Thymus (tissue), 11 donors: ENCODE measurements around the gene PHF20. TPM values are rescaled to one million over a fixed set of nuclear protein-coding genes. Genes with fewer than 3 reads are reported as not detected.

Source experiments
- DNase-seq, 9 donors: peaks; one replicate each; pipeline ENCODE4 v3.0.0-alpha.2; 2013; ENCODE audit warnings: low spot score in 9 of 9, low read depth in 6 of 9, missing footprints in 1 of 9
- H3K27ac ChIP-seq, 2 donors: one replicate each; pipeline ENCODE4 v1.5.1; 2013; ENCODE audit warnings: control low read depth in 1 of 2, low read depth in 1 of 2, low read length in 1 of 2, mild to moderate bottlenecking in 1 of 2, moderate library complexity in 1 of 2
- H3K27me3 ChIP-seq, 2 donors: one replicate each; pipeline ENCODE4 v1.5.1; 2013; ENCODE audit warnings: low read length in 1 of 2; ENCODE audit not compliant: control insufficient read depth in 2 of 2, insufficient read depth in 1 of 2
- H3K36me3 ChIP-seq, 2 donors: one replicate each; pipeline ENCODE4 v1.5.1; 2013; ENCODE audit warnings: low read length in 1 of 2, mild to moderate bottlenecking in 1 of 2, moderate library complexity in 1 of 2; ENCODE audit not compliant: control insufficient read depth in 2 of 2, insufficient read depth in 2 of 2
- H3K4me1 ChIP-seq, 2 donors: one replicate each; pipeline ENCODE4 v1.5.1; 2013; ENCODE audit warnings: low read length in 2 of 2; ENCODE audit not compliant: control insufficient read depth in 2 of 2, insufficient read depth in 2 of 2
- H3K4me3 ChIP-seq, 2 donors: one replicate each; pipeline ENCODE4 v1.5.1; 2013; ENCODE audit warnings: low read length in 2 of 2, control low read depth in 1 of 2, mild to moderate bottlenecking in 1 of 2
- H3K9me3 ChIP-seq, 2 donors: one replicate each; pipeline ENCODE4 v1.5.1; 2013; ENCODE audit warnings: low read length in 1 of 2, mild to moderate bottlenecking in 1 of 2; ENCODE audit not compliant: control insufficient read depth in 2 of 2, insufficient read depth in 1 of 2
- WGBS: extraction: QIAGEN DNeasy Blood & Tissue Kit; methylation state at CpG from one replicate; pipeline ENCODE4 v1.1.7; 2013; 5-methylcytosine and 5-hydroxymethylcytosine counted together
- polyA plus RNA-seq: library from polyadenylated mRNA; stranded (reverse); fragments of 200-250 nt; gene quantifications from one replicate; pipeline ENCODE4 v1.2.3, GENCODE V29; 2013
- total RNA-seq: library from RNA; stranded (reverse); fragments of 120-200 nt; gene quantifications from one replicate; pipeline ENCODE4 v1.2.4, GENCODE V29; 2013
- donor health status: healthy.

Gene PHF20
- total and polyA plus RNA-seq, 2 donors = 35.6 to 39.7 TPM

- DNase-seq = no peak
- peaks cover 5 to 15% of the 10 kb centered on the region in 2 donors for H3K36me3 ChIP-seq
- no peaks in the 10 kb centered on the region for H3K27me3 ChIP-seq
- no peaks in the 10 kb centered on the region for H3K9me3 ChIP-seq
- whole genome bisulfite sequencing = 98% methylated on average over 8 of the region's 8 CpGs
- H3K4me3 ChIP-seq = no peak overlapping the region
- H3K27ac ChIP-seq = no peak overlapping the region
- no peaks in the 10 kb centered on the region for H3K4me1 ChIP-seq
These were observed 50.0 kb downstream of the PHF20 start for GRCh38 chr20:35821807-35822242.

- H3K4me1 ChIP-seq = no peaks in the 10 kb centered on the region
These were observed 51.3 kb downstream of the PHF20 start for GRCh38 chr20:35823147-35823546.

GRCh38 chr20:35823937-35824336, 52.1 kb downstream of the PHF20 start:
- peaks cover 0 to 16% of the 10 kb centered on the region in 2 donors for H3K36me3 ChIP-seq
- WGBS = over 99% methylated on average over 2 of the region's 2 CpGs
- no peaks in the 10 kb centered on the region for H3K27me3 ChIP-seq

More at GRCh38 chr20:35823147-35823546, 51.3 kb downstream of the PHF20 start:
- Histone ChIP-seq H3K4me3 (no peak overlapping the region), H3K9me3 (no peaks in the 10 kb centered on the region), H3K27ac (no peak overlapping the region), H3K27me3 (no peaks in the 10 kb centered on the region), H3K36me3 (peaks cover 3 to 17% of the 10 kb centered on the region in 2 donors)
- no peak for DNase-seq
- 96% methylated on average over 6 of the region's 6 CpGs for WGBS

GRCh38 chr20:35826397-35826998, 54.7 kb downstream of the PHF20 start:
- Histone ChIP-seq H3K27me3 (no peaks in the 10 kb centered on the region), H3K27ac (no peak overlapping the region), H3K36me3 (peaks cover 0 to 16% of the 10 kb centered on the region in 2 donors), H3K4me3 (no peak overlapping the region), H3K9me3 (no peaks in the 10 kb centered on the region), H3K4me1 (no peaks in the 10 kb centered on the region)
- WGBS = 97% methylated on average over 1 of the region's 1 CpG
- no peak for DNase-seq

More at GRCh38 chr20:35823937-35824336, 52.1 kb downstream of the PHF20 start:
- no peak for DNase-seq
- Histone ChIP-seq H3K27ac (no peak overlapping the region), H3K9me3 (no peaks in the 10 kb centered on the region), H3K4me3 (no peak overlapping the region), H3K4me1 (no peaks in the 10 kb centered on the region)

GRCh38 chr20:35828434-35828833, 56.6 kb downstream of the PHF20 start:
- H3K27ac ChIP-seq = no peak overlapping the region
- peaks cover 0 to 14% of the 10 kb centered on the region in 2 donors for H3K36me3 ChIP-seq
- no peak overlapping the region for H3K4me3 ChIP-seq
- no peaks in the 10 kb centered on the region for H3K4me1 ChIP-seq
- DNase-seq = no peak
- WGBS = 98% methylated on average over 3 of the region's 3 CpGs
- H3K9me3 ChIP-seq = no peaks in the 10 kb centered on the region
- H3K27me3 ChIP-seq = no peaks in the 10 kb centered on the region

GRCh38 chr20:35828916-35829315, 57.1 kb downstream of the PHF20 start:
- WGBS = 98% methylated on average over 4 of the region's 4 CpGs
- H3K27me3 ChIP-seq = no peaks in the 10 kb centered on the region
- no peak for DNase-seq
- H3K4me3 ChIP-seq = no peak overlapping the region
- no peak overlapping the region for H3K27ac ChIP-seq
- no peaks in the 10 kb centered on the region for H3K9me3 ChIP-seq
- no peaks in the 10 kb centered on the region for H3K4me1 ChIP-seq
- peaks cover 0 to 12% of the 10 kb centered on the region in 2 donors for H3K36me3 ChIP-seq

- no peaks in the 10 kb centered on the region for H3K4me1 ChIP-seq
- no peaks in the 10 kb centered on the region for H3K27me3 ChIP-seq
- H3K36me3 ChIP-seq = peaks cover 0 to 12% of the 10 kb centered on the region in 2 donors
- no peak for DNase-seq
- no peak overlapping the region for H3K27ac ChIP-seq
- H3K9me3 ChIP-seq = no peaks in the 10 kb centered on the region
- no peak overlapping the region for H3K4me3 ChIP-seq
These were observed 58.4 kb downstream of the PHF20 start for GRCh38 chr20:35830264-35830663.

GRCh38 chr20:35831029-35831428, 59.2 kb downstream of the PHF20 start:
- Histone ChIP-seq H3K27me3 (no peaks in the 10 kb centered on the region), H3K27ac (no peak overlapping the region), H3K4me3 (no peak overlapping the region), H3K36me3 (peaks cover 0 to 14% of the 10 kb centered on the region in 2 donors), H3K4me1 (no peaks in the 10 kb centered on the region), H3K9me3 (no peaks in the 10 kb centered on the region)
- no peak for DNase-seq
- 100% methylated on average over 1 of the region's 1 CpG for WGBS

GRCh38 chr20:35831971-35832370, 60.2 kb downstream of the PHF20 start:
- no peaks in the 10 kb centered on the region for H3K4me1 ChIP-seq
- H3K4me3 ChIP-seq = no peak overlapping the region
- 93% methylated on average over 2 of the region's 2 CpGs for WGBS
- no peak for DNase-seq
- H3K36me3 ChIP-seq = peaks cover 0 to 14% of the 10 kb centered on the region in 2 donors
- no peaks in the 10 kb centered on the region for H3K9me3 ChIP-seq
- H3K27ac ChIP-seq = no peak overlapping the region
- H3K27me3 ChIP-seq = no peaks in the 10 kb centered on the region
